ENCODE measurements around the gene MTCL1.

The MTCL1 gene

DNA sequence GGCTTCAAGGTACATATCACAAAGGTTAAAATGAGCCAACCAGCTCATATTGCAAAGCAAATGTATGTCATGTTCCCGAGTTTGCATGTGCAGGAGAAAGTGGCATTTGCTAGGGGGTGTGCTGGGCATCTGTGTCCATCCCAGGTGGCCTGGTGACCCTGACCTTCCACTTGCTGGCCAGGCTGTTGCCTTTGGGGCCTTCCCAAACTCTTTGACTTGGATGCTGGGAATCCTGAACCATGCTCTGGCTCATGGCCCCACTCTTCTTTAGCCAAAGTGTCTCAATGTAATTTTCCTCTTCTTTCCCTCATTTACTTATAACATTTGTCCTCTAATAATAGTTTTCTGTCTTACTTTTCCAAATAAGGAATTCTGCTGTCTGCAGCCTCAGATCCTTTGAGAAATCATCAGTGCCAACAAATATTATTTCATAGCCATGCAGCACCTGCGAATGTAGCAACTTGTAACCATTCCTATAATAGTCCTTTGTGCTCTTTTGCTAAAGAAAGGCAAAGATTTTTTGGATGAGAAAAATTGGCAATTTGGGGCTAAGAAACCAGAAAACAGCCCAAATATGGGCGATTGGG lies 64.2 kb downstream of the MTCL1 start:
- H2BK5ac ChIP-seq (ENCODE audit: low read depth, low read length, poor library complexity) = no peak overlapping the region
- WGBS (ENCODE audit: extremely low coverage, insufficient coverage, insufficient read length) = no CpG with 5 or more reads among the region's 3 CpGs
- H2AK5ac ChIP-seq (ENCODE audit: low read length) = no peak overlapping the region
- no peak overlapping the region for H3K18ac ChIP-seq (ENCODE audit: low read length)
- H4K8ac ChIP-seq (ENCODE audit: low read depth, low read length) = no peak overlapping the region
- no peak overlapping the region for H3K9ac ChIP-seq (ENCODE audit: low read length)
- H3K4me3 ChIP-seq (ENCODE audit: low read depth, low read length) = no peak overlapping the region
- H2BK12ac ChIP-seq (ENCODE audit: low read length) = no peak overlapping the region
- H3K27ac ChIP-seq (ENCODE audit: low read depth, low read length) = no peak overlapping the region
- H3K9me3 ChIP-seq (ENCODE audit: insufficient read depth, low read depth, low read length) = peaks cover 2% of the 10 kb centered on the region
- H4K12ac ChIP-seq (ENCODE audit: low read depth, low read length) = no peak overlapping the region
- H3K14ac ChIP-seq (ENCODE audit: low read length) = no peak overlapping the region
- H3K27me3 ChIP-seq (ENCODE audit: insufficient read depth, low read length) = no peaks in the 10 kb centered on the region
- DNase-seq = no peak
- H3K4me2 ChIP-seq (ENCODE audit: low read length) = no peak overlapping the region
- no peaks in the 10 kb centered on the region for H3K79me1 ChIP-seq (ENCODE audit: low read length)
- peaks cover 0 to 2% of the 10 kb centered on the region in 2 experiments for H3K4me1 ChIP-seq (ENCODE audit: control insufficient read depth in 1 of 2, insufficient read depth in 2 of 2, low read length in 2 of 2)
- H4K91ac ChIP-seq (ENCODE audit: low read depth, low read length) = no peak overlapping the region
- H3K23ac ChIP-seq (ENCODE audit: low read length) = no peak overlapping the region
- H3K36me3 ChIP-seq (ENCODE audit: control insufficient read depth in 1 of 2, insufficient read depth in 2 of 2, low read length in 2 of 2) = no peaks in the 10 kb centered on the region
- H3K79me2 ChIP-seq (ENCODE audit: control insufficient read depth, insufficient read depth, low read length, poor library complexity) = no peaks in the 10 kb centered on the region
- no peak overlapping the region for H2BK120ac ChIP-seq (ENCODE audit: insufficient read depth, low read length, poor library complexity)
- H3K4ac ChIP-seq (ENCODE audit: low read depth, low read length) = no peak overlapping the region
- no peak overlapping the region for H2AFZ ChIP-seq (ENCODE audit: insufficient read depth, low read length, poor library complexity)

DNA sequence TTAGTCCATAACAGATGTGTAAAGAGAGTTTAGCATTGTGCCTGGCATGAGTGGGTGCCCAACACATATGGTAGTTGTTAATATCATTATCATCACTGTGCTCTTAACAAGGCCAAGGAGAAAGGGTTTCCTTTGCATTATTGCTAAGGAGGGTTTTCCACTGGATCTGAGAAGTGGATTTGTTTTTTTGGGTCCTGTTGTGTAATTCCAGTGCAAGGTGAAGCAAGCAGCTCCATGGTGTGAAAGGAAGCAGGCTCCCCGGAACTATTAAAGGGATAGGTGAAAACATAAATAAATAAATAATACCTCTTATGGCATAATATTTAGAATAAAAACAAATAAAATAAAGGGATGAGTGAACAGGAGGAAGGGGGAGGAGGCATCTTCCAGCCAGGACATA lies 65.3 kb downstream of the MTCL1 start:
- Histone ChIP-seq H3K4me3 (ENCODE audit: low read depth, low read length) (no peak overlapping the region), H2BK5ac (ENCODE audit: low read depth, low read length, poor library complexity) (no peak overlapping the region), H3K4ac (ENCODE audit: low read depth, low read length) (no peak overlapping the region), H3K79me1 (ENCODE audit: low read length) (no peaks in the 10 kb centered on the region), H3K9ac (ENCODE audit: low read length) (no peak overlapping the region), H4K8ac (ENCODE audit: low read depth, low read length) (no peak overlapping the region), H3K23ac (ENCODE audit: low read length) (no peak overlapping the region), H3K27me3 (ENCODE audit: insufficient read depth, low read length) (no peaks in the 10 kb centered on the region), H3K18ac (ENCODE audit: low read length) (no peak overlapping the region), H3K4me2 (ENCODE audit: low read length) (no peak overlapping the region), H3K36me3 (ENCODE audit: control insufficient read depth in 1 of 2, insufficient read depth in 2 of 2, low read length in 2 of 2) (no peaks in the 10 kb centered on the region), H3K79me2 (ENCODE audit: control insufficient read depth, insufficient read depth, low read length, poor library complexity) (no peaks in the 10 kb centered on the region), H2AK5ac (ENCODE audit: low read length) (no peak overlapping the region), H2AFZ (ENCODE audit: insufficient read depth, low read length, poor library complexity) (no peak overlapping the region), H3K14ac (ENCODE audit: low read length) (no peak overlapping the region), H4K12ac (ENCODE audit: low read depth, low read length) (no peak overlapping the region), H2BK120ac (ENCODE audit: insufficient read depth, low read length, poor library complexity) (no peak overlapping the region), H3K4me1 (ENCODE audit: control insufficient read depth in 1 of 2, insufficient read depth in 2 of 2, low read length in 2 of 2) (peaks cover 0 to 5% of the 10 kb centered on the region in 2 experiments), H3K27ac (ENCODE audit: low read depth, low read length) (no peak overlapping the region), H2BK12ac (ENCODE audit: low read length) (no peak overlapping the region), H4K91ac (ENCODE audit: low read depth, low read length) (no peak overlapping the region), H3K9me3 (ENCODE audit: insufficient read depth, low read depth, low read length) (peaks cover 2% of the 10 kb centered on the region)
- WGBS (ENCODE audit: extremely low coverage, insufficient coverage, insufficient read length) = no CpG with 5 or more reads among the region's 1 CpG
- DNase-seq = no peak

DNA sequence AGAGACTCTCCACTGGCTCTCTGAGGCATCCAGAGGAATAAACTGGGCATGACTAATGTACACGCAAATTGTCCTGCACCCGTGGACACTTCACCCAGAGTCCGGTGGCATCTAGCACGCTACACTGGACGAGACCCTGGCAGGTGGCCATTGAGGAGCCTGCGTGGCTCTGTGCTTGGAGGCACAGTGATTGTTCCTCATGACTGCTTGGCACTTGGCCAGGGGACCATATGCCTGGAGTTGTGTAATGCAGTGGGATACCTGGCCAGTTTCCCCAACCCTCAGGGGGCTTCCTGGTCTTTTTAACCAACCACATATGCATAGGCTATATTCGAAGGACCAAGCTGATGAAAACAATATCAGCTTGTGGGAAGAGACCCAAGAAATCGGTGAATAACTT lies 66.6 kb downstream of the MTCL1 start:
- H3K27ac ChIP-seq (ENCODE audit: low read depth, low read length) = no peak overlapping the region
- no peak overlapping the region for H3K23ac ChIP-seq (ENCODE audit: low read length)
- H3K4ac ChIP-seq (ENCODE audit: low read depth, low read length) = no peak overlapping the region
- no peak overlapping the region for H2BK120ac ChIP-seq (ENCODE audit: insufficient read depth, low read length, poor library complexity)
- H3K4me1 ChIP-seq (ENCODE audit: control insufficient read depth in 1 of 2, insufficient read depth in 2 of 2, low read length in 2 of 2) = peaks cover 0 to 5% of the 10 kb centered on the region in 2 experiments
- no peak overlapping the region for H3K14ac ChIP-seq (ENCODE audit: low read length)
- DNase-seq = no peak
- H4K91ac ChIP-seq (ENCODE audit: low read depth, low read length) = no peak overlapping the region
- H3K79me1 ChIP-seq (ENCODE audit: low read length) = no peaks in the 10 kb centered on the region
- H3K9ac ChIP-seq (ENCODE audit: low read length) = no peak overlapping the region
- no peaks in the 10 kb centered on the region for H3K79me2 ChIP-seq (ENCODE audit: control insufficient read depth, insufficient read depth, low read length, poor library complexity)
- H2BK12ac ChIP-seq (ENCODE audit: low read length) = no peak overlapping the region
- WGBS (ENCODE audit: extremely low coverage, insufficient coverage, insufficient read length) = no CpG with 5 or more reads among the region's 8 CpGs
- H3K18ac ChIP-seq (ENCODE audit: low read length) = no peak overlapping the region
- H2BK5ac ChIP-seq (ENCODE audit: low read depth, low read length, poor library complexity) = no peak overlapping the region
- H3K27me3 ChIP-seq (ENCODE audit: insufficient read depth, low read length) = no peaks in the 10 kb centered on the region
- H3K4me3 ChIP-seq (ENCODE audit: low read depth, low read length) = no peak overlapping the region
- no peak overlapping the region for H4K12ac ChIP-seq (ENCODE audit: low read depth, low read length)
- H3K36me3 ChIP-seq (ENCODE audit: control insufficient read depth in 1 of 2, insufficient read depth in 2 of 2, low read length in 2 of 2) = no peaks in the 10 kb centered on the region
- no peak overlapping the region for H2AFZ ChIP-seq (ENCODE audit: insufficient read depth, low read length, poor library complexity)
- H4K8ac ChIP-seq (ENCODE audit: low read depth, low read length) = no peak overlapping the region
- peaks cover 2% of the 10 kb centered on the region for H3K9me3 ChIP-seq (ENCODE audit: insufficient read depth, low read depth, low read length)
- no peak overlapping the region for H2AK5ac ChIP-seq (ENCODE audit: low read length)
- no peak overlapping the region for H3K4me2 ChIP-seq (ENCODE audit: low read length)

DNA sequence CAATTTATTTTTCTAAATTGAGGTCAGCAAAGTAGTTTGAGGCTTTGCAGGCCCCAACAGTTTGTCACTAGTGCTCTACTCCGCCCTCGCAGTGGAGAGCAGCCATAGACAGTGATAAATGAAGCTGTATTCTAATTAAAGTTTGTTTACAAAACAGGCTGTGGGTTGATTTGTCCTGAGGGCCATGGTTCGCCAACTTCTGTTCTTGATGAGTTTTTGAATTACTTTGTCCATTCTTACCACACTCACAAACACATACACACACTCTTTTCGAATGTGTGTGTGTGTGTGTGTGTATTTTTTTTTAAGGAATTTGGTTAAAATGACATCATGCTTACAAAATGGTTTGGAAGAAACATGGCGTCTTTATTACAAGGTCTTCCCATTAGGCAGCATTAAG lies 68.6 kb downstream of the MTCL1 start:
- peaks cover 7 to 12% of the 10 kb centered on the region in 2 experiments for H3K4me1 ChIP-seq (ENCODE audit: control insufficient read depth in 1 of 2, insufficient read depth in 2 of 2, low read length in 2 of 2)
- H2BK12ac ChIP-seq (ENCODE audit: low read length) = no peak overlapping the region
- H4K91ac ChIP-seq (ENCODE audit: low read depth, low read length) = no peak overlapping the region
- DNase-seq = no peak
- H3K27me3 ChIP-seq (ENCODE audit: insufficient read depth, low read length) = no peaks in the 10 kb centered on the region
- no peak overlapping the region for H3K4me3 ChIP-seq (ENCODE audit: low read depth, low read length)
- no peak overlapping the region for H3K23ac ChIP-seq (ENCODE audit: low read length)
- no peak overlapping the region for H4K12ac ChIP-seq (ENCODE audit: low read depth, low read length)
- H3K27ac ChIP-seq (ENCODE audit: low read depth, low read length) = no peak overlapping the region
- H2AFZ ChIP-seq (ENCODE audit: insufficient read depth, low read length, poor library complexity) = no peak overlapping the region
- H3K4ac ChIP-seq (ENCODE audit: low read depth, low read length) = no peak overlapping the region
- H3K18ac ChIP-seq (ENCODE audit: low read length) = no peak overlapping the region
- no CpG with 5 or more reads among the region's 5 CpGs for WGBS (ENCODE audit: extremely low coverage, insufficient coverage, insufficient read length)
- H3K14ac ChIP-seq (ENCODE audit: low read length) = no peak overlapping the region
- H3K9me3 ChIP-seq (ENCODE audit: insufficient read depth, low read depth, low read length) = peaks cover 2% of the 10 kb centered on the region
- no peak overlapping the region for H2AK5ac ChIP-seq (ENCODE audit: low read length)
- H3K4me2 ChIP-seq (ENCODE audit: low read length) = no peak overlapping the region
- no peak overlapping the region for H4K8ac ChIP-seq (ENCODE audit: low read depth, low read length)
- no peaks in the 10 kb centered on the region for H3K79me2 ChIP-seq (ENCODE audit: control insufficient read depth, insufficient read depth, low read length, poor library complexity)
- no peak overlapping the region for H2BK120ac ChIP-seq (ENCODE audit: insufficient read depth, low read length, poor library complexity)
- H2BK5ac ChIP-seq (ENCODE audit: low read depth, low read length, poor library complexity) = no peak overlapping the region
- H3K36me3 ChIP-seq (ENCODE audit: control insufficient read depth in 1 of 2, insufficient read depth in 2 of 2, low read length in 2 of 2) = no peaks in the 10 kb centered on the region
- H3K79me1 ChIP-seq (ENCODE audit: low read length) = no peaks in the 10 kb centered on the region
- H3K9ac ChIP-seq (ENCODE audit: low read length) = no peak overlapping the region

Data from trophoblast cell (in vitro differentiated cells and primary cell).